GM18505 (cell line): ENCODE data around the gene HIRA.

Source experiments
- ATAC-seq: cut with Tn5 transposase; IDR thresholded peaks from one replicate; pipeline ENCODE4 v1.9.1; 2021; ENCODE audit not compliant: unreplicated experiment
- POLR2A ChIP-seq: IDR thresholded peaks from 4 replicates; pipeline ENCODE4 v1.6.1; 2011; ENCODE audit warnings: borderline replicate concordance; ENCODE audit not compliant: insufficient read depth, insufficient read length; ENCODE audit errors: extremely low read depth

The HIRA gene

DNA sequence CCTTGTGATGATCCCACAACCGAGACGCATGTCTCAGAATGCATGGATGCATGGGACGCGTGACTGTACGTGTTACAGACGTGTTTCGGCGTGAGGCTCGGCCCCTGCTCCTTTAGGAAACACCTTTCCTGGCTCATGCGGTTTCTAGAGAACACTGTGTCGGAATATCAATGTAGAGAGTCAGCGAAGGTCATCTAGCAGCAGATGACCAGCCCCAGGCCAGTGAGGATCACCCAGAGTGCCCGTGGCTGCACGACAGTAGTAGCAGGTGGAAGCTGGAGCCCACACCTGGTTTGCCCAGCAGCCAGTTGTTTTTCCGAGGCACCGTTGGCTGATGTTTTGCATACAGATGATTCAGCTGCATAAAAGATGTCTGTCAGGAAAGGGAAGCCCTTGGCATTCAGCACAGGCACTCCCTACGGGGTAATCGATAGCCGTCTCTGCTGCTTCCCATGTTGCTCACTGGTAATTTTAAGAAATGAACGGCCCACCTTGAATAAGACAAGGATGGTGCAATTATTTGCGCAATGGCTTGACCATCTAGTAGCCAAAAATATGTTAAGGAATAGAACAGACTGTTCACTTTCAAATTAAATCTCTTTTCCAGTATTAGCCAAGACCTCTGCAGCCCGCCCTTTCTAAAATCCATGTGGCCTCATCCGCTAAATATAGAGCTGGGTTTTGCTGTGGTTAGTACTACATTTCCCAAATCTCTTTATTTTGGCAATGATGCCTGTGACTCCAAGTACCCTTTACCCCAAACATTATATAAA is 138.9 kb downstream of the HIRA start:
- no peak for TF ChIP-seq POLR2A
- no peak for ATAC-seq

DNA sequence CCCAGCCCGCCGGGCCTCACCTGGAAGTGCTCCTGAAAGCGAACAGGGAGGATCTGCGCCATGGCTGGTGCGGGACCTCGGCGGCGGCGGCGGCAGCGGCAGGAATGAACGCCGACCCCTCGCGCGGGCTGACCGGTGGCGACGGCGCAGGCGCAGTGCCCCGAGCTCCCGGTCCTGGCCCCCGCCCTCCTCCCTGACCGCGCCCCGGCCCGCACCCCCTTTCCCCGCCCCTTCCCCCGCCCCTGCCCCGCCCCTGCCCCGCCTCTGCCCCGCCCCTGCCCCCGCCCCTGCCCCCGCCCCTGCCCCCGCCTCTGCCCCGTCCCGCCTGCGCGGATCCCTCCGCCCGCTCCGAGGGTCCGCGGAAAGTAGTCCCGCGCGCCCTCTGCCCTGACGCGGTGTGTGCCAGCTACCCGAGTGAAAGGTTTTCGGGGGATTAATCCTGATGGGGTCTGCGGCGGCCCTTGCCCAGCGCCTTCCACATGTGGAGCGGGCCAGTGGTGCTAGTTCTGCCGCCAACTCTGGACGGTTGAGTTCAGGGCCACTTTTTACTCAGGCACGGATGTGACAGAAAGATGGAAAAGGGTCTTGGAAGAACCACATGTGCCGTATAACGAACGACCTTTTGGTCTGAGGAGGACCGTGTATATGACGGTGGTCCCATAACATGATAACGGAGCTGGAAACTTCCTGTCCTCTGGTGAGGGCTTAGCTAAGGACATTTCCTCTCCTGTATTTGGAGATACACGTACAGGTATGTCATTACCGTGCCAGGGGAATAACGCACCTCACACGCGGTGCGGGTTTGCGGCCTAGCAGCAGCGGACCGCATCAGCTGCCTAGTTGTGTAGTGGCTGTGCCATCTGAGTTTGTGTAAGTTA is 139.7 kb downstream of the HIRA start, which contains the start of gene CLTCL1:
CLTCL1 (minus strand) TSS at position 140 of the 878 bp plus-strand sequence; CDS start at position 62, 78 bp downstream.
- peak; percentile 26 for TF ChIP-seq POLR2A
- peak; percentile 69 for ATAC-seq

DNA sequence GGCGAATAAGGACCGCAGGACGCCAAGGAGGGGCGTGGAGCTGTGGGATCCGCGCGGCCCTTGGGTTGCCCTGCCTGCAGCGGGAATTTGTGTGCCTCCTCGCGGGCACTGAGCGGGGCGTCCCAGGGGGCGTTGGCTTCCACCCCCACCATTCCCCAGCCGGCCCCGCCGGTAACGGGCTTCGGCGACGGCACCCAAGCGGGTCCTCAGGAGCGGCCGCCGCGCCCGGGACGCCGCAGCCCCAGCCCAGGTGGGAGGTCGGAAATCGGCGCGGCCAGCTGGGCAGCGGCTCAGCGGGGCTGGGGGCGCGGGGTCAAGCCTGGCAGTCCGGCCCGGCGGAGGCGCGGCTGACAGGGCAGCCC is 140.3 kb downstream of the HIRA start:
- peak; percentile 38 for ATAC-seq
- no peak for TF ChIP-seq POLR2A

DNA sequence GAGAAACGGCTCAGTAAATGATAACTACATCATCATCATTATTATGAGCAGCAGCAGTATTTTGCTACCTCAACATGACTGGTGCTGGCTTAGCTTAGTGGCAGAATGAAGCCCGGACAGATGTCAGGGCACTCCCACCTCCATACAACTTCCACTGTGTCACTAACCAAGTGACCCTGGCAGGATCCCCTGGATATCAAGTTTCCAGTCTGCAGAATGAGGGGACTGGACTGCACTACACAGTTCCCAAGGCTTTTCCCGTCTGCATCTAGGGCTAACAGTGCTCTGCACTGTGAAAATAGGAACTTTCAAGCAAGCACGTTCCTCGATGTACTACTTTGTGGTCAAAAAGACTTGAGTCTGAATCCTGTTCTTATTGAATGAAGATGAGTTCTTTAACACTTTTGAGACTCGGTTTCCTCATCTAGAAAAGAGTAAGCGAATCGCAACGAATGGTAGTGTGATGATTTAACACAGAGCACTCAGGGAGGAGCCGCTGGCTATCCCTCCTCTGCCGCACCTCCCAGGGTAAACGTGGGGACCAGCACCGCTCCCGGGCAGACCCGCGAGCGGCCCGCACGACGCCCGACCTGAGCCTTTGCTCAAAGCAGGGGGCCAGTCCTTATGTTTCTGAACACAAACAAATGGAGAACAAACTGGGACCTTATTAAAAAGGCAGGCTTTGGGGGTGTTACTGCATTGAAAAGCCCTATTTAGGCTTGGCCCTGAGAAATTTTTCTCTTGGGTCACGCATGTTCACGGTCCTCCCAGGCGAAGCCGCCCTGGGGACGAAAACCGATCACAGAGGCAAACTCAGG is 140.9 kb downstream of the HIRA start:
- ATAC-seq = no peak
- TF ChIP-seq POLR2A = no peak

DNA sequence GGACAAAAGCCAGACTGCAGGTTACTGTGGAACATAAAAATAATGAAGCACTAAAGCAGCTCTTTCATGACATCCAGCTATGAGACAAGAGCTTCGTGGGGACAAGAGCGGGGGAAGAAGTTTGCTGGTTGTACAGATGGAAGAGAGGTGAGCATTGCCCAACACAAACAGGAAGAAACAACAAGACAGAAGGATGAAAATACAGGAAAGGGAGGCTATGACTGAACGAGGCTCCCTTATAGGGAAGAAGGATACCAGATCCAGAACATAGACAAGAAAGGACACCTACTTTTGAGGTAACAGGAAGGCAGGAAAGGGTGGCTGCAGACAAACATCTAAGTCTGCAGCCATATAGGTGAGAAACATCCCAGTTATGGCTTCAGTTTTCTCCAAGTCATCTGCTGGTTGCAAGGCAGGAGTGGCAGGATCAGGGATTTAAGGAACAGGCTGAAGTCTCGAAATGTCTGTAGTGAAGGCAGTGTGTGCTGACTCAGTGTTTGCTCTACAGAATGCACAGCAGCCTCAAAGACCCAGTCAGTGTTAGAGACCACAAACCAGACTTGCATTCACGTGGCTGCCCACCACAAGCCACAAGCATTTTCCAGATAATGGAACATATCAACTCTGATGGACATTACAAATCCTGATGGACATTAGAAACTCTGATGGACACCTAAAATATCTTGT is 141.9 kb downstream of the HIRA start:
- TF ChIP-seq POLR2A = no peak

DNA sequence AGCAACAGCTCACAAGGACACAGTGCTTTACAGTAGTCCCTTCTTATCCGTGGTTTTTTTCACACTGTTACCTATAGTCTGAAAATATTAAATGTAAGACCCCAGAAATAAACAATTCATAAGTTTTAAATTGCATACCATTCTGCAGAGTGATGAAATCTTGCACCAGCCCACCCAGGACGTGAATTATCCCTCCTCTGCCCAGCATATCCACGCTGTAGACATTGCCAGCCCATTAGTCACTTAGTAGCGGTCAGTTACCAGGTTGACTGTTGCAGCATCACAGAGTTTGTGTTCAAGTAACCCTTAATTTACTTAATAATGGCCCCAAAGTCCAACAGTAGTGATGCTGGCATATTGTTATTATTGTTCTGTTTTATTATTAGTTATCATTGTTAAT is 143.6 kb downstream of the HIRA start:
- ATAC-seq = no peak
- TF ChIP-seq POLR2A = no peak

More for the DNA sequence above, 141.9 kb downstream of the HIRA start:
- ATAC-seq = no peak

DNA sequence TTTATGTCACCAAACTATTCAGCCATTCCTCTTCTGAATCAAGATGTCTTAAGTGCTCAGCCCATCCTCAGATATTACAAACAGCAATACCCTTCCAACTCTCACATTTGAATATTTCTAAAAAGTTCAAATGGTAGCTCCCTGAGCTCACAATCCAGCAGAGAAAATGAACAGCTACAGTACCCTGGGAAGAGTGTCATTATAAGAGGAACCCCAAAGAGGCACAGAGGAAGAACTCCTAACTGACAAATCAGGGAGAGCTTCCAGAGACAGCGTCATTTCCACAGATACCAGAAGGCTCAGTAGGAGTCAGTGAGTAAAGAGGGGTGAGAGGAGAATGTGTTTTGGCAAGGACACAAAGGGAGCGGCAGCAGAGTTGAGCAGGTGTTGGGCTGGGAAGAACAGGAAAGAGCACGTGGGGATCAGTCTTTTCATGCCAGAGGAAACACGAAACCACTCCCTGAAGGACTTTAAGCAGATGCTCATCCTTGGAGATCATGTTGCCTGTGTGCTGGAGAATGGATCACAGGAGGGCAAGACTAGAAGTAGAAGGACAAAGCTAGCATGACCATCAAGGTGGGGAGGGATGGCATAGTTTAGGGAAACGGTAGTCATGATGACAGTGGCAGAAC is 144.3 kb downstream of the HIRA start:
- no peak for ATAC-seq
- TF ChIP-seq POLR2A = no peak

DNA sequence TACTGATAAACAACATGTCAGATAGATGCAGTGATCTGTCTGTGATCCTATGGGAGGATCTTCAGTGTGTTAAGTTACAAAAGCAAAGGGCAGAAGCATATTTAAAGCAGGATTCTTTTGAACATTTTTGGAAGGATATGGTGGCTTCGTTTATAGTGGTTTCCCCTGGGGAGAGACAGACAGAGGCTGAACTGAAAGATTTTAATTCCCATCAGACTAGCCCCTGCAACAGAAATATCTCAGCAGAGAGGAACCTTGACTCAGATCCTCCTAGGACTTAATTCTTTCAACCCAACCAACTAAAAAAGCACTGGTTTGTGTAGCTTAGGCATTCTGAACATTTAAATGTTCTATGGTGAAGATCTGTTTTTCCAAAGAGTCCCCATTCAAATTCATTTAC is 145.7 kb downstream of the HIRA start:
- no peak for TF ChIP-seq POLR2A
- no peak for ATAC-seq
